T-helper 17 cell (primary cell): ENCODE measurements around the gene UBAP2. TPM values are rescaled to one million over a fixed set of nuclear protein-coding genes. Genes with fewer than 3 reads are reported as not detected.
A peak's percentile ranks its signal among the peaks of the same experiment; 100 is the strongest.
"Not testable (repeated sequence)": the region's sequence is repeated elsewhere in the genome, so short reads cannot be mapped to it uniquely, and the experiment has no call there.

Experiments
- ATAC-seq: fragments of 150-1000 bp; cut with Tn5 transposase; 2 replicates; pipeline ENCODE4 v1.10.0; 2021; ENCODE audit warnings: mild to moderate bottlenecking, moderate library complexity
- DNase-seq, 3 donors: peaks; one replicate each; pipeline versions ENCODE4 v3.0.0 to v3.0.0-alpha.2; 2020 to 2021
- H3K9me3 ChIP-seq: one replicate; pipeline ENCODE4 v1.7.0; 2013; ENCODE audit warnings: low read length, mild to moderate bottlenecking; ENCODE audit not compliant: control insufficient read depth, poor library complexity, severe bottlenecking
- H3K27ac Mint-ChIP-seq: one replicate; pipeline ENCODE4 v1.8.0; 2022; ENCODE audit warnings: mild to moderate bottlenecking, moderate library complexity, mixed read lengths
- H3K27me3 Mint-ChIP-seq: one replicate; pipeline ENCODE4 v1.8.0; 2022; ENCODE audit warnings: mixed read lengths
- H3K36me3 Mint-ChIP-seq: one replicate; pipeline ENCODE4 v1.8.0; 2022; ENCODE audit warnings: low read depth, mixed read lengths
- H3K4me1 Mint-ChIP-seq: one replicate; pipeline ENCODE4 v1.8.0; 2022; ENCODE audit warnings: mild to moderate bottlenecking, mixed read lengths
- H3K4me3 Mint-ChIP-seq: one replicate; pipeline ENCODE4 v1.8.0; 2022; ENCODE audit warnings: mild to moderate bottlenecking, moderate library complexity, mixed read lengths
- total RNA-seq, 4 donors: library from RNA in 2 of 4; stranded (reverse) in 2 of 4; gene quantifications; one replicate each; pipeline ENCODE4 v1.2.3 and lab custom pipeline; 2022 to 2026

Gene UBAP2
- total RNA-seq, 2 donors from 2014 or later, result 33.9 to 37.3 TPM

GRCh38 chr9:33988219-33988890 lies 60.3 kb downstream of the UBAP2 start:
- Mint-ChIP-seq H3K27me3 (no peaks in the 10 kb centered on the region), H3K4me3 (no peak overlapping the region), H3K4me1 (peaks cover 17% of the 10 kb centered on the region), H3K27ac (peak overlapping the region; percentile 83), H3K36me3 (peaks cover 13% of the 10 kb centered on the region)
- no peaks in the 10 kb centered on the region for H3K9me3 ChIP-seq
- ATAC-seq (peak; percentile 62), DNase-seq (no peak)

- Mint-ChIP-seq H3K27me3 (no peaks in the 10 kb centered on the region), H3K36me3 (peaks cover 2% of the 10 kb centered on the region), H3K4me3 (no peak overlapping the region), H3K27ac (no peak overlapping the region), H3K4me1 (peaks cover 5% of the 10 kb centered on the region)
- DNase-seq (no peak), ATAC-seq (no peak)
- no peaks in the 10 kb centered on the region for H3K9me3 ChIP-seq
Measured at GRCh38 chr9:33976414-33976813, 72.3 kb downstream of the UBAP2 start.

- Mint-ChIP-seq H3K27ac (peak overlapping the region; percentile 49), H3K4me1 (peaks cover 2% of the 10 kb centered on the region), H3K27me3 (no peaks in the 10 kb centered on the region), H3K4me3 (no peak overlapping the region), H3K36me3 (peaks cover 5% of the 10 kb centered on the region)
- H3K9me3 ChIP-seq, result no peaks in the 10 kb centered on the region
- DNase-seq, result no peak
- ATAC-seq, result no peak
Measured at GRCh38 chr9:33972698-33973097, 76.0 kb downstream of the UBAP2 start.

DNA sequence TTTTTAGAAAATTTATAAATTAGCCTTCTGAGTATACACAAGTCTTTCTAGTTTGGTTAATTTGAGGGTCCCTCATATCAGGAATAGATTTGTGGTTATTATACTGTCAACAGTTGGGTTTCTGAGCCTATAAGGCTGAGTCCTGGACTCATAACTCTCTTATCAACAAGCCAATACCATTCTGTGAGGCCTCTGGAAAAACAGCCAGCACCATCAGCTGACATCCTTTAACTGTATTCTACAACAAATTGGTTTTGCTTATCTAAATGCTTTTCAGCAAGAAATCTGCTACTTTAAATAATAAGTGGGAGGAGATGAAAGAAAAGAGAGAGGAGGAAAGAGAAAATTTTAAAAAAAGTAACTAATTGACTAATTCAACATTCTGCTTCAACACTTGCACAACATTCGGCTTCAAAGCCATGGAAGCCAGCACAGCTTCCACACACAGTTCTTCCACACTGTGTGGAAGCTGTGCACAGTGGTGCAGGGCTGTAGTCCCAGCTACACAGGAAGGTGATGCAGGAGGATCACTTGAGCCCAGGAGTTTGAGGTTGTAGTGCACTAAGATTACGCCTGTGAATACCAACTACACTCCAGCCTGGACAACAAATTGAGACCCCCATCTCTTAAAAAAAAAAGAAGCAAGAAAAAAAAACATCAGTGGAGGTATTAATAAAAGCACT lies 84.5 kb downstream of the UBAP2 start:
- peaks cover 6% of the 10 kb centered on the region for H3K36me3 Mint-ChIP-seq
- DNase-seq, result no peak
- no peak for ATAC-seq
- H3K27me3 Mint-ChIP-seq, result no peaks in the 10 kb centered on the region
- no peaks in the 10 kb centered on the region for H3K9me3 ChIP-seq
- no peak overlapping the region for H3K27ac Mint-ChIP-seq
- H3K4me1 Mint-ChIP-seq, result no peaks in the 10 kb centered on the region
- H3K4me3 Mint-ChIP-seq, result no peak overlapping the region

DNA sequence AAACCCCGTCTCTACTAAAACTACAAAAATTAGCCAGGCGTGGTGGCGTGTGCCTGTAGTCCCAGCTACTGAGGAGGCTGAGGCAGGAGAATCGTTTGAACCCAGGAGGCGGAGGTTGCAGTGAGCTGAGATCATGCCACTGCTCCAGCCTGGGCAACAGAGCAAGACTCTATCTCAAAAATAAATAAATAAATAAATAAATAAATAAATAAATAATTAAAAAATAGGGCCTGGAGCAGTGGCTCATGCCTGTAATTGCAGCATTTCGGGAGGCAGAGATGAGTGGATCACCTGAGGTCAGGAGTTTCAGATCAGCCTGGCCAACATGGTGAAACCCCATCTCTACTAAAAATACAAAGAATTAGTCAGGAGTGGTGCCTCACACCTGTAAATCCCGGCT lies 86.2 kb downstream of the UBAP2 start:
- not testable (repeated sequence) for H3K4me1 Mint-ChIP-seq, H3K27me3 Mint-ChIP-seq, H3K27ac Mint-ChIP-seq, DNase-seq, H3K9me3 ChIP-seq, H3K36me3 Mint-ChIP-seq, ATAC-seq
- H3K4me3 Mint-ChIP-seq, result peak overlapping the region; percentile 25

DNA sequence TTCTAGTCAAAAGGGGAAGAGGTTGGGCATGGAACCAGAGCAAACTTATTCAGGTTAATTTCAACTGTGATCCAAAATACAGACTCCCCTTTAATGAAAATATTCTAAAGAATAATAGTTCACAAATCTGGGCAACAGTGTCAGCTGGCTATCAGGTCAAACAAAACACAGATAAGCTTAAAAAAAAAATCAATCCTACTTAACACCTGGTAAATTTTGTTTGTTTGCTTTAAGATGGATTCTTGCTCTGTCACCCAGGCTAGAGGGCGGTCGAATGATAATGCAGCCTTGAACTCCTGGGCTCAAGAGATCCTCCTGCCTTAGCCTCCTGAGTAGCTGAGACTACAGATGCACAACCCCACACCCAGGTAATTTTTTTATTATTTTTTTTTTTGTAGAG lies 89.0 kb downstream of the UBAP2 start:
- Mint-ChIP-seq H3K36me3 (peaks cover 8% of the 10 kb centered on the region), H3K4me1 (peaks cover 2% of the 10 kb centered on the region)

GRCh38 chr9:33956544-33956943 lies 92.1 kb downstream of the UBAP2 start:
- Mint-ChIP-seq H3K36me3 (peaks cover 12% of the 10 kb centered on the region), H3K27ac (no peak overlapping the region), H3K4me3 (no peak overlapping the region), H3K27me3 (no peaks in the 10 kb centered on the region), H3K4me1 (peaks cover 9% of the 10 kb centered on the region)
- ATAC-seq (no peak), DNase-seq (no peak)
- H3K9me3 ChIP-seq, result no peaks in the 10 kb centered on the region

More for the DNA sequence above, 89.0 kb downstream of the UBAP2 start:
- ATAC-seq, result no peak
- H3K9me3 ChIP-seq, result no peaks in the 10 kb centered on the region
- H3K4me3 Mint-ChIP-seq, result no peak overlapping the region
- no peaks in the 10 kb centered on the region for H3K27me3 Mint-ChIP-seq
- H3K27ac Mint-ChIP-seq, result no peak overlapping the region
- no peak for DNase-seq

GRCh38 chr9:33952066-33952465 lies 96.6 kb downstream of the UBAP2 start:
- Mint-ChIP-seq H3K36me3 (peaks cover 9% of the 10 kb centered on the region), H3K4me3 (no peak overlapping the region), H3K4me1 (peaks cover 9% of the 10 kb centered on the region), H3K27ac (no peak overlapping the region), H3K27me3 (no peaks in the 10 kb centered on the region)
- ATAC-seq (no peak), DNase-seq (no peak)
- H3K9me3 ChIP-seq, result no peaks in the 10 kb centered on the region

- DNase-seq (no peak), ATAC-seq (no peak)
- no peaks in the 10 kb centered on the region for H3K9me3 ChIP-seq
- Mint-ChIP-seq H3K27ac (no peak overlapping the region), H3K27me3 (no peaks in the 10 kb centered on the region), H3K4me3 (no peak overlapping the region), H3K4me1 (peaks cover 9% of the 10 kb centered on the region), H3K36me3 (peaks cover 9% of the 10 kb centered on the region)
Measured at GRCh38 chr9:33950371-33950770, 98.3 kb downstream of the UBAP2 start.

- DNase-seq, result no peak
- Mint-ChIP-seq H3K36me3 (peaks cover 8% of the 10 kb centered on the region), H3K27ac (no peak overlapping the region), H3K27me3 (no peaks in the 10 kb centered on the region), H3K4me3 (no peak overlapping the region), H3K4me1 (peaks cover 6% of the 10 kb centered on the region)
- no peaks in the 10 kb centered on the region for H3K9me3 ChIP-seq
- no peak for ATAC-seq
Measured at GRCh38 chr9:33946779-33947535, 101.7 kb downstream of the UBAP2 start.

DNA sequence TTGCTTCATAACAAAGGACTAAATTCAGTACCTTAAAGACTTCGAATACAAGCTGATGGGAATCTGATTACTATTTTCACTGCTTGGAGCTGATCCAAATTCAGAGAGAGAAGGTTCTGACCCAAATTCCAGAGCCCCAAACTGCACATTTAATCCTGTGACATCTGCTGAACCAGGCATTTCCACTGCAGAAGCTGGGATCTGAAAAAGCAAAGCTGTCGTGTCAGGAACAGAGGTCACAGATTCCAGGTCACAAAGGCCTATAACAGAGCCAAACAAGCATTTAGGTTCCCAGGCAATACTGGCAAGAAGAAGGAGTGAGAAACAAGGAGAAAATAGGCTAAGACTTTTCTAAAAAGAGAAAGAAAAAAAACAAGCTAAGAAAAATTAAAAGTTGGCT lies 105.3 kb downstream of the UBAP2 start:
- H3K27ac Mint-ChIP-seq, result peak overlapping the region; percentile 60
- no peak for ATAC-seq
- H3K27me3 Mint-ChIP-seq, result no peaks in the 10 kb centered on the region
- peaks cover 5% of the 10 kb centered on the region for H3K4me1 Mint-ChIP-seq
- no peak for DNase-seq
- peaks cover 11% of the 10 kb centered on the region for H3K36me3 Mint-ChIP-seq
- H3K4me3 Mint-ChIP-seq, result no peak overlapping the region
- H3K9me3 ChIP-seq, result no peaks in the 10 kb centered on the region

- DNase-seq (no peak), ATAC-seq (no peak)
- no peaks in the 10 kb centered on the region for H3K9me3 ChIP-seq
- no peaks in the 10 kb centered on the region for H3K27me3 Mint-ChIP-seq
- peaks cover 8% of the 10 kb centered on the region for H3K36me3 Mint-ChIP-seq
- H3K27ac Mint-ChIP-seq, result no peak overlapping the region
- H3K4me1 Mint-ChIP-seq, result peaks cover 5% of the 10 kb centered on the region
- no peak overlapping the region for H3K4me3 Mint-ChIP-seq
Measured at GRCh38 chr9:33942471-33943083, 106.1 kb downstream of the UBAP2 start.
